Measurements from ENCODE around the gene TMEM14C.
A peak's percentile ranks its signal among the peaks of the same experiment; 100 is the strongest.
"Not testable (repeated sequence)": the region's sequence is repeated elsewhere in the genome, so short reads cannot be mapped to it uniquely, and the experiment has no call there.

The TMEM14C gene

DNA sequence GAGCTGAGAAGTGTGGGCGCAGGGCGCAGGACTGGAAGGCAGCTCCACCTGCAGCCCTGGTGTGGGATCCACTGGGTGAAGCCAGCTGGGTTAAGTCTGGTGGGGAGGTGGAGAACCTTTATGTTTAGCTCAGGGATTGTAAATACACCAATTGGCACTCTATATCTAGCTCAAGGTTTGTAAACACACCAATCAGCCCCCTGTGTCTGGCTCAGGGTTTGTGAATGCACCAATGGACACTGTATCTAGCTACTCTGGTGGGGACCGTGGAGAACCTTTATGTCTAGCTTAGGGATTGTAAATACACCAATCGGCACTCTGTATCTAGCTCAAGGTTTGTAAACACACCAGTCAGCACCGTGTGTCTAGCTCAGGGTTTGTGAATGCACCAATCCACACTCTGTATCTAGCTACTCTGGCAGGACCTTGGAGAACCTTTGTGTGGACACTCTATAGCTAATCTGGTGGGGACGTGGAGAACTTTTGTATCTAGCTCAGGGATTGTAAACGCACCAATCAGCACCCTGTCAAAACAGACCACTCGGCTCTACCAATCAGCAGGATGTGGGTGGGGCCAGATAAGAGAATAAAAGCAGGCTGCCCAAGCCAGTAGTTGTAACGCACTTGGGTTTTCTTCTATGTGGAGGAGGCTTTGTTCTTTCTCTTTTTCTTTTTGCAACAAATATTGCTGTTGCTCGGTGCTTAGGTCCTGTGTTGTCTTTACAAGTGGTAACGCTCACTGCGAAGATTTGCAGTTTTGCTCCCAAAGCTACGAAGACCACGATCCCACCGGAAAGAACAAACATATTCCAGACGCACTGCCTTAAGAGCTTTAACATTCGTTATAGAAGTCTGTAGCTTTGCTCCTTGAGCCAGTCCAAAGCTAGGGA is 1.7 kb upstream of the TMEM14C start:
- DNase-seq (ENCODE audit: low read depth, low spot score) = not testable (repeated sequence)
- peak overlapping the region; percentile 44 for H3K27ac ChIP-seq

DNA sequence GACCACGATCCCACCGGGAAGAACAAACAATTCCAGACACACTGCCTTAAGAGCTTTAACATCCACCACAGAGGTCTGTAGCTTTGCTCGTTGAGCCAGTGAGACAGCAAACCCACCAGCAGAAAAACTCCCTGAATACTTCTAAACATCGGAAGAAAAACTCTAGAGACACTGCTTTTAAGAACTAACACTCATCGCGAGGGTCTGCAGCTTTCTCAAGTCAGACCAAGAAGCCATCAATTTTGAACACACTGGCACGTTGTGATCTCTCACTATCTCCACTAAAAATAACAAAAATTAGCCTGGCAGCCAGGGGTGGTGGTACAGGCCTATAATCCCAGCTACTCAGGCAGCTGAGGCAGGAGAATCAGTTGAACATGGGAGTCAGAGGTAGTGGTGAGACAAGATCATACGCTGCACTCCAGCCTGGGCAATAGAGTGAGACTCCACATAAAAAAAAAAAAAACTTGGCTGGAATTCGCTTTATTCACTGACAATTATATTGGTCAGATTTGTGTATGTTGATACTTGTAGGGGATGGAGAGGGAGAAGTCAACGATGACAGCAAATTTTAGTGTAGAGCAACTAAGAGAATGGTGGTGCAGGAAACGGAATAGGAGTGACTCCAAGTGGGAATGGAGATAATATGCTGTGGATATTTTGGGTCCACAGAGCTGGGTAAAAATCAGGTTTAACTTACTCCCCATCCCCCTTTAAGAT is 860 bp upstream of the TMEM14C start:
- H3K27ac ChIP-seq = peak overlapping the region; percentile 83
- no peak for DNase-seq (ENCODE audit: low read depth, low spot score)

DNA sequence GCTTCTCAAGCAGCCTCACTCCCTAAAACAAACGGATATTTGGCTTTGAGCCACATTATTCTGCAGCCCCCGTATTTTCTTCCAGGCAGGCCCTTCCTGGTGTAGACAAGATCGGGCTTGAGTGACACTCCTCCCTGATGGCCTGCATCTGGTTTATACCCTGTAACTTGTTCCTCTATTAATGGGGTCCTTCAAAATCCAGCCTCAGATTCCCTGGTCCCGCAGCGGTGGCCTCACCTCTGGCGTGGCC is 375 bp upstream of the TMEM14C start:
- H3K27ac ChIP-seq = peak overlapping the region; percentile 83
- DNase-seq (ENCODE audit: low read depth, low spot score) = no peak

- DNase-seq (ENCODE audit: low read depth, low spot score) = no peak
- peak overlapping the region; percentile 83 for H3K27ac ChIP-seq
These were observed 654 bp downstream of the TMEM14C start for GRCh38 chr6:10723567-10723881.

GRCh38 chr6:10725044-10725443 is 2.2 kb downstream of the TMEM14C start:
- DNase-seq (ENCODE audit: low read depth, low spot score) = no peak
- H3K27ac ChIP-seq = no peak overlapping the region

- DNase-seq (ENCODE audit: low read depth, low spot score) = no peak
- H3K27ac ChIP-seq = no peak overlapping the region
These were observed 2.8 kb downstream of the TMEM14C start for GRCh38 chr6:10725716-10726115.

DNA sequence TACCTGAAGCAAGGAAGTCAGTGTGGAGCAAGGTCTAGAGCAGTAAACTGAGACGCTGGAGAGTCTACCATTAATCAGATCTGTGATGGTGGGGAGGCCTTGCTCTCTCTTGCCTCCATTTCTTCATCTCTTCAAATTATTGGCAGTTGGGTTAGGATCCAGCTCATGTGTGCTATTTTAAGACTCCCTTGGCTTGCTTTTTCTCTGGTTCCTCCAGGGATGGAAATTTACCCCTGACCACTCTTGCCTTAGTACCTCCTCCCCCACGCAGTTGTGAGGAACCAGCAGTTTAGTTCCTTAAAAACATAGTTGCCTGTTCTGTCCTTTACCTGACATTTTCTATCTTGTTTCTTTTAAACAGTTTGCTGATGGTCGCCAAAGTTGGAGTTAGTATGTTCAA is 7.4 kb downstream of the TMEM14C start:
- DNase-seq (ENCODE audit: low read depth, low spot score) = no peak
- H3K27ac ChIP-seq = no peak overlapping the region

DNA sequence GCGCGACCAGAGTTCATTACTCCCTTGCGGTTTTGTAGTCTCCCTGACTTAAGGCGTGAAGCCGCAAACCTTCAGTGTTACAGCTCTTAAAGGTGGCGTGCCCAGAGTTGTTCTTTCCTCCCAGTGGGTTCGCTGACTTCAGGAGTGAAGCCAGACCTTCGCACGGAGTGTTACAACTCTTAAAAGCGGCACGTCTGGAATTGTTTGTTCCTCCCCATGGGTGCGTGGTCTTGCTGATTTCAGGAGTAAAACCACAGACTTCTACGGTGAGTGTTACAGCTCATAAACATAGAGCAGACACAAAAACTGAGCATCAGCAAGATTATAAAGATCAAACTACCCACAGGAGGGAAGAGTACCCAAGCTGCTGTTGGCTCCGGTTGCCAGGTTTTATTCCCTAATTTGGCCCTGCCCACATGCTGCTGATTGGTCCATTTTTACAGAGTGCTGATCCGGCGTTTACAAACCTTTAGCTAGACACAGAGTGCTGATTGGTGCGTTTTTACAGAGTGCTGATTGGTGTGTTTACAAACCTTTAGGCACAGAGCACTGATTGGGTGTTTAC is 10.4 kb downstream of the TMEM14C start:
- no peak for DNase-seq (ENCODE audit: low read depth, low spot score)
- peak overlapping the region; percentile 71 for H3K27ac ChIP-seq

DNA sequence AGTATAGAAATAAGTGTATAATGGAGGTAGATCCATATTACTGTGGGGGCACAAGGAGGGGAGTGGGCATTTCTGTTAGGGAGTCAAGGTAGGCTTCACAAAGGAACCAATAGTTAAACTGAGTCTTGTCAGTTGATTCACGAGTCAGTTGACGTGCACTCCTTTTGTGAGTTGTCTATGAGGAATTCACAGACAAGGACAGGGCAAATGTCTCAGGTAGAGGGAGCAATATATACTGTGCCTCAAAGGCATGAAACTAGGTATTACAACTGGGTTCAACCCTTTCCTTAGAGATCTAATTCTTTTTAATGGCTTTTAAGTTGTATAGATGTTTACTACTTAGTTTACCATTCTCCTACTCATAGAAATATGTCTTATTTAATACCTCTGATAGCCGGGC is 11.0 kb downstream of the TMEM14C start:
- peak overlapping the region; percentile 71 for H3K27ac ChIP-seq
- DNase-seq (ENCODE audit: low read depth, low spot score) = no peak

GRCh38 chr6:10736731-10737130 is 13.9 kb downstream of the TMEM14C start:
- no peak for DNase-seq (ENCODE audit: low read depth, low spot score)
- no peak overlapping the region for H3K27ac ChIP-seq

GRCh38 chr6:10740061-10740460 is 17.2 kb downstream of the TMEM14C start:
- DNase-seq (ENCODE audit: low read depth, low spot score) = no peak

DNA sequence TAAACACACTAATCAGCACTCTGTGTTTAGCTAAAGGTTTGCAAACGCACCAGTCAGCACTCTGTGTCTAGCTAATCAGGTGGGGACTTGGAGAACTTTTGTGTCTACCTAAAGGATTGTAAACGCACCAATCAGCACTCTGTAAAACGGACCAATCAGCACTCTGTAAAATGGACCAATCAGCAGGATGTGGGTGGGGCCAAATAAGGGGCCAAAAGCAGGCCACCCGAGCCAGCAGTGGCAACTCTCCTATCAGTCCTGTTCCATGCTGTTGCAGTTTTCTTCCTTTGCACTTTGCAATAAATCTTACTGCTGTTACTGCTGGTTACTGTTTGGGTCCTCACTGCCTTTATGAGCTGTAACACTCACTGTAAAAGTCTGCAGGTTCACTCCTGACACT is 18.8 kb downstream of the TMEM14C start:
- H3K27ac ChIP-seq; DNase-seq (ENCODE audit: low read depth, low spot score): not testable (repeated sequence)

More at GRCh38 chr6:10740061-10740460, 17.2 kb downstream of the TMEM14C start:
- H3K27ac ChIP-seq = no peak overlapping the region

GRCh38 chr6:10742251-10742650 is 19.4 kb downstream of the TMEM14C start:
- H3K27ac ChIP-seq = no peak overlapping the region
- DNase-seq (ENCODE audit: low read depth, low spot score) = no peak

GRCh38 chr6:10743515-10743914 is 20.6 kb downstream of the TMEM14C start:
- no peak overlapping the region for H3K27ac ChIP-seq
- DNase-seq (ENCODE audit: low read depth, low spot score) = no peak

DNA sequence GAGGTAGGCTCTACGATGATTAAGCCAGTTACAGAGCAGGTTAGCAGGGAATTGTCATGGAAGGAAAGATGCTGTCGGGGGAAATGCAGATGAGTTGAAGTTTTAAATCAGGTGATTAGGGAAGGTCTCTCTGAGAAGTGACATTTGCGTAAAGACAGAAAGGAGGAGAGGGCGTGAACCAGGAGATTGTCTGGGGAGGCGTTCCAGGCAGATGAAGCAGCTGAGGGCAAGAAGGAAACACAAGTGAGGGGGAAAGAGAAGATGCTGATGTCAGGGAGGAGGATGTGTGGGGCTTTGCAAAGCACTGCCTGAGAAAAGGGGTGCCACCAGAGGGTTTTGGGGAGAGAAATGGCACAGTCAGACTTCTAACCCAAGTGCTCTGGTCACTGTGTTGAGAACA is 22.2 kb downstream of the TMEM14C start:
- DNase-seq (ENCODE audit: low read depth, low spot score) = no peak

DNA sequence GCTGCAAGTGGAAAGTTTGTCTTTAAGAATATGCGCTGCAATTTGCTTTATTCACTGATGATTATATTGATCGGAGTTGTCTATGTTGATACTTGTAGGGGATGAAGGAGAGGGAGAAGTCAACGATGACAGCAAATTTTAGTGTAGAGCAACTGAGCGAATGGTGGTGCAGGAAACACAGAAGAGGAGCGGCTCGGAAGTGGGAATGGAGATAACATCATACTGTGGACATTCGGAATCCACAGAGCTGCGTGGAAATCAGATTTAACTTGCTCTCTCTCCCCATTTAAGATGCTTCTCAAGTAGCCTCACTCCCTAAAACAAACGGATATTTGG is 24.0 kb downstream of the TMEM14C start:
- H3K27ac ChIP-seq = peak overlapping the region; percentile 47
- DNase-seq (ENCODE audit: low read depth, low spot score) = no peak

More for the DNA sequence above, 22.2 kb downstream of the TMEM14C start:
- no peak overlapping the region for H3K27ac ChIP-seq

DNA sequence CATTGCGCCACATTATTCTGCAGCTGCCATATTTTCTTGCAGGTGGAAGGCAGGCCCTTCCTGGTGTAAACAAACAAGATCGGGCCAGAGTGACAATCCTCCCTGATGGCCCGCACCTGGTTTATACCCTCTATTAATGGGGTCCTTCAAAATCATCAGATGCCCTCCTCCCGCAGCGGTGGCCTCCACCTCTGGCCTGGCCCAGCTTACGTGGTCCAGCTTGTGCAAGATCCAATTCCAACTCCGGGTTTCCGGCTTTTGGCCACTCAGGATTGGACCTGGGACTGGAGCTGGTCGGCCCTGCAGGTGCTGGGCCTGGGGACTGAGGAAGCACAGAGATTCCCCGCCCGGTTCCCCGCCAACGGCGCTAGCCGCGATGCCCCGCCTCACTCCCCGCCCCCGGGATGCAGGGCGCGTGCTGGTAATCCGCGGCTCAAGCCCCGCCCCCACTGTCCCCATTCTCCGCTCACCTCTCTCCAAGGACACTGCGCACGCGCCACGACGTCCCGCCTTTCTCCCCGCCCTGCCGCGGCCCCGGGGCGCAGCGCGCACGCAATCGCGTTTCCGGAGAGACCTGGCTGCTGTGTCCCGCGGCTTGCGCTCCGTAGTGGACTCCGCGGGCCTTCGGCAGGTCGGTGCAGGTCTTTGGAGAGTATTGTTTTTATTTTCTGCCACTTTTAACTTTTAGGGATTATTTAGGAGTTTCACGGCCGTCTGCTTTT is 24.5 kb downstream of the TMEM14C start, which contains the start of gene TMEM14B:
Gene TMEM14B (plus strand): TSS at position 555 of the 722 bp plus-strand sequence. CDS start 1,441 bp downstream, outside the sequence.
- peak; percentile 66 for DNase-seq (ENCODE audit: low read depth, low spot score)
- H3K27ac ChIP-seq = peak within 1 kb of the TSS; percentile 47

DNA sequence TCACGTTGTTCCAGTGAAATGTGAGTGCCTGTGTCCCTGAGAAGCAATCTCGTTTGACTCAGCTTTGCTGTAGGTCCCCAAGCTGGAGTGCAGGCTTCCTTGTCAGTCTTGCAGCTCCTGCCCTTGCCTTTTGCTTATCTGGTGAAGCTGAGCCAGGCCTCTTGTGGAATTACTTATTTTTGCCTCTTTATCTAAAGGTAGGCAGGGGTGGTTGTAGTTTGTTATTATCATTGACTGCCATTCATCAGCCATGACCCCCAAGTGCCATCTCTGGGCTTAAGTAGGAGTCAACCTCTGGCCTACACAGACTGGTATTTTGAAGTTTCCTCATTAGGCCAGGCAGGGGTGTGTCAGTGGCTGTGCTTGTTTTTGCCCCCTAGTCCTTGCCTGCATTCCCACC is 26.9 kb downstream of the TMEM14C start:
- H3K27ac ChIP-seq = no peak overlapping the region
- no peak for DNase-seq (ENCODE audit: low read depth, low spot score)

DNA sequence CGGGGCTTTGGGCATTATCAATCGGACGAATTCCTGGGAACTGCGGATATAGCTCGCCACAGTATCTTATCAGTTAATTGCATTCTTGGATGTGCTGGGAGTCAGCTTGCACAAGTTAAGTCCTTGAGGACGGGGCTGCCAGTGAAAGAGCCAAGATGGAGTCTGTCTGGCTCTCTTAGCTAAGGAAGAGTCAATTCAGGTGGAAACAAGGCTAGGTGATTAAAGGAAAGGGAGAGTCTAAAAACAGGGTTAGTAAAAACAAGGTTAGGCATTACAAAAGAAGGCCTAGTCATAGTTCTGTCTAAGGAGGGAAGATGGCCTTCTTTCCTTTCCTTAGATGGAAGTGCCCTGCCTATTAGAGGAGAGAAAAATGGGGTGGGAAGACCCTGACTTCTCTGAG is 27.7 kb downstream of the TMEM14C start:
- H3K27ac ChIP-seq; DNase-seq (ENCODE audit: low read depth, low spot score): not testable (repeated sequence)

DNA sequence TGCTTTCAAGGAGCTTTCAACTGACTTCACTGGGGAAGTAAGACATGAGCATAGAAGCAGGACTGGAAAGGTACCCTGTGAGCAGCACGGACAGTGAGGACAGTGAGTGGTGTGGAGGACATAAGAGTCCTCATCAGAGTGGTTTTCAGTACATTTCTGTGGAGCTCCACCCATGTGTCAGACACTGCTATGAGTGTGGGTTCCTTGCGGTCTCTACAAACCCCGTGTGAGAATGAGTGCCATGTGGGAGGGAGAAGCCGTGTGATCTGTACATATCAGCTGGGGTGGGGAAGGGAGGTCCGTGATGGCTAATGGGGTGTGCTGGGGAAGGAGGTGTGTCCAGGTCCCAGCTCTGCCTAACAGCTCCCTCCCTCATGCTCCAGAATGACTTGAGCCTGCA is 28.9 kb downstream of the TMEM14C start:
- DNase-seq (ENCODE audit: low read depth, low spot score); H3K27ac ChIP-seq: not testable (repeated sequence)

DNA sequence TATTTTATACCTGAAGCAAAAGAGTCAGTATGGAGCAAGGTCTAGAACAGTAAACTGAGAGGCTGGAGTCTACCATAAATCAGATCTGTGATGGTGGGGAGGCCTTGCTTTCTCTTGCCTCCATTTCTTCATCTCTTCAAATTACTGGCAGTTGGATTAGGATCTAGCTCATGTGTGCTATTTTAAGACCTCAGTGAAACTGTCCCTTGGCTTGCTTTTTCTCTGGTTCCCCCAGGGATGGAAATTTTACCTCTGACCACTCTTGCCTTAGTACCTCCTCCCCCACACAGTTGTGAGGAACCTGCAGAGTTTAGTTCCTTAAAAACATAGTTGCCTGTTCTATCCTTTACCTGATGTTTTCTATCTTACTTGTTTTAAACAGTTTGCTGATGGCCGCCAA is 33.2 kb downstream of the TMEM14C start:
- H3K27ac ChIP-seq = no peak overlapping the region
- DNase-seq (ENCODE audit: low read depth, low spot score) = no peak

All from epithelial cell of prostate (primary cell).